PC-9 (cell line): ENCODE results near the gene COL4A4. TPM values are rescaled to one million over a fixed set of nuclear protein-coding genes. Genes with fewer than 3 reads are reported as not detected.

Experiments
- BruUV-seq: library from RNA; stranded (reverse); fragments of 400-500 nt; replicated peaks from 2 replicates; lab custom pipeline; 2021; lab: Mats Ljungman, UMichigan
- CTCF ChIA-PET: fragments of 300-600 bp; sonication (Branson Sonifier 250); formaldehyde crosslinking; loops from one replicate; lab custom pipeline; 2022; ENCODE audit warnings: antibody characterized with exemption; lab: Charles Lee
- POLR2A ChIA-PET: fragments of 300-600 bp; sonication (Branson Sonifier 250); formaldehyde crosslinking; loops from one replicate; lab custom pipeline; 2022; ENCODE audit warnings: antibody characterized with exemption; ENCODE audit not compliant: unreplicated experiment; lab: Charles Lee
- DNase-seq, 2 experiments: peaks; one replicate each; pipeline versions ENCODE4 v3.0.0 to v3.0.0-alpha.2; 2015 to 2022; ENCODE audit warnings: mixed read lengths in 1 of 2
- H2AFZ ChIP-seq: fragments of 200-600 bp; sonication (generic); 2 replicates; pipeline ENCODE4 v1.8.1; 2017; ENCODE audit warnings: antibody characterized with exemption
- H3F3A ChIP-seq: fragments of 200-600 bp; sonication (generic); 2 replicates; pipeline ENCODE4 v1.8.1; 2017; ENCODE audit warnings: antibody characterized with exemption, mild to moderate bottlenecking, low read depth; ENCODE audit not compliant: insufficient read depth
- H3K27ac ChIP-seq: fragments of 200-600 bp; sonication (generic); 2 replicates; pipeline ENCODE4 v1.6.1; 2016; ENCODE audit warnings: mixed run types
- H3K27me3 ChIP-seq: fragments of 200-600 bp; sonication (generic); 2 replicates; pipeline ENCODE4 v1.6.1; 2016; ENCODE audit warnings: low read depth, mixed run types; ENCODE audit not compliant: insufficient read depth
- H3K36me3 ChIP-seq: fragments of 200-600 bp; sonication (generic); 2 replicates; pipeline ENCODE4 v1.6.1; 2016; ENCODE audit warnings: low read depth, mixed run types
- H3K4me1 ChIP-seq: fragments of 200-600 bp; sonication (generic); replicated peaks from 2 replicates; pipeline ENCODE4 v1.6.1; 2016; ENCODE audit warnings: mixed run types; ENCODE audit not compliant: insufficient read depth
- H3K4me2 ChIP-seq: fragments of 200-600 bp; sonication (generic); 2 replicates; pipeline ENCODE4 v1.6.1; 2017; ENCODE audit warnings: mixed run types
- H3K4me3 ChIP-seq: fragments of 200-600 bp; sonication (generic); 2 replicates; pipeline ENCODE4 v1.6.1; 2016; ENCODE audit warnings: mixed run types
- H3K79me2 ChIP-seq: fragments of 200-600 bp; sonication (generic); 2 replicates; pipeline ENCODE4 v1.6.1; 2017; ENCODE audit warnings: low read depth, mixed run types
- H3K9me2 ChIP-seq: fragments of 200-600 bp; sonication (generic); 2 replicates; pipeline ENCODE4 v1.8.1; 2017; ENCODE audit warnings: mild to moderate bottlenecking; ENCODE audit not compliant: insufficient read depth
- H3K9me3 ChIP-seq: fragments of 200-600 bp; sonication (generic); 2 replicates; pipeline ENCODE4 v1.8.1; 2016; ENCODE audit warnings: low read depth; ENCODE audit not compliant: insufficient read depth
- H4K20me1 ChIP-seq: fragments of 200-600 bp; sonication (generic); 2 replicates; pipeline ENCODE4 v1.8.1; 2017; ENCODE audit not compliant: insufficient read depth
- EZH2 ChIP-seq: fragments of 200-600 bp; sonication (generic); IDR thresholded peaks from 2 replicates; pipeline ENCODE4 v1.8.0; 2017; ENCODE audit warnings: antibody characterized with exemption, low read depth
- intact Hi-C: fragments of 100-400 bp; cut with micrococcal nuclease; formaldehyde crosslinking; loops from one replicate; pipeline ENCODE4 v1.10.0; 2022; ENCODE audit not compliant: unreplicated experiment
- total RNA-seq: library from RNA; stranded (reverse); gene quantifications from 2 replicates; pipeline ENCODE4 v1.2.3, GENCODE V29; 2021
- TF ChIP-seq, protein P1 (sequence below): fragments of 200-600 bp; sonication (generic); conservative IDR thresholded peaks from 2 replicates; pipeline ENCODE4 v1.6.1; 2017; ENCODE audit warnings: mixed run types, antibody characterized with exemption, mild to moderate bottlenecking, moderate library complexity

COL4A4 gene
- total RNA-seq, 1 experiment from 2014 or later: 5.6 TPM

- no TSS peak for BruUV-seq
- H3K9me2 ChIP-seq: no peaks in the 10 kb centered on the region
- ChIA-PET CTCF (no interaction called here), POLR2A (no interaction called here)
- H3K4me1 ChIP-seq: no peaks in the 10 kb centered on the region
- H3F3A ChIP-seq: no peaks in the 10 kb centered on the region
- no peaks in the 10 kb centered on the region for H3K9me3 ChIP-seq
- DNase-seq: no peak
- TF ChIP-seq, protein P1, sequence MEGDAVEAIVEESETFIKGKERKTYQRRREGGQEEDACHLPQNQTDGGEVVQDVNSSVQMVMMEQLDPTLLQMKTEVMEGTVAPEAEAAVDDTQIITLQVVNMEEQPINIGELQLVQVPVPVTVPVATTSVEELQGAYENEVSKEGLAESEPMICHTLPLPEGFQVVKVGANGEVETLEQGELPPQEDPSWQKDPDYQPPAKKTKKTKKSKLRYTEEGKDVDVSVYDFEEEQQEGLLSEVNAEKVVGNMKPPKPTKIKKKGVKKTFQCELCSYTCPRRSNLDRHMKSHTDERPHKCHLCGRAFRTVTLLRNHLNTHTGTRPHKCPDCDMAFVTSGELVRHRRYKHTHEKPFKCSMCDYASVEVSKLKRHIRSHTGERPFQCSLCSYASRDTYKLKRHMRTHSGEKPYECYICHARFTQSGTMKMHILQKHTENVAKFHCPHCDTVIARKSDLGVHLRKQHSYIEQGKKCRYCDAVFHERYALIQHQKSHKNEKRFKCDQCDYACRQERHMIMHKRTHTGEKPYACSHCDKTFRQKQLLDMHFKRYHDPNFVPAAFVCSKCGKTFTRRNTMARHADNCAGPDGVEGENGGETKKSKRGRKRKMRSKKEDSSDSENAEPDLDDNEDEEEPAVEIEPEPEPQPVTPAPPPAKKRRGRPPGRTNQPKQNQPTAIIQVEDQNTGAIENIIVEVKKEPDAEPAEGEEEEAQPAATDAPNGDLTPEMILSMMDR: no peak
- TF ChIP-seq EZH2: no peak
- no peaks in the 10 kb centered on the region for H3K36me3 ChIP-seq
- no peaks in the 10 kb centered on the region for H4K20me1 ChIP-seq
- no peak overlapping the region for H3K27ac ChIP-seq
- H2AFZ ChIP-seq: no peak overlapping the region
- no peaks in the 10 kb centered on the region for H3K27me3 ChIP-seq
- H3K4me3 ChIP-seq: no peak overlapping the region
- intact Hi-C loops: no loop called here
- no peaks in the 10 kb centered on the region for H3K79me2 ChIP-seq
- no peak overlapping the region for H3K4me2 ChIP-seq
These were observed 157.7 kb downstream of the COL4A4 start for GRCh38 chr2:227006189-227006897.

- CTCF ChIA-PET: no interaction called here
- H2AFZ ChIP-seq: no peak overlapping the region
- POLR2A ChIA-PET: no interaction called here
These were observed 159.5 kb downstream of the COL4A4 start for GRCh38 chr2:227004482-227004881.

GRCh38 chr2:227000123-227000522, 163.9 kb downstream of the COL4A4 start:
- POLR2A ChIA-PET: no interaction called here
- CTCF ChIA-PET: no interaction called here

More at GRCh38 chr2:227004482-227004881, 159.5 kb downstream of the COL4A4 start:
- H3K4me1 ChIP-seq: no peaks in the 10 kb centered on the region
- H4K20me1 ChIP-seq: no peaks in the 10 kb centered on the region
- H3K9me2 ChIP-seq: no peaks in the 10 kb centered on the region
- no peaks in the 10 kb centered on the region for H3K27me3 ChIP-seq
- no peak overlapping the region for H3K4me3 ChIP-seq
- no peak overlapping the region for H3K27ac ChIP-seq
- BruUV-seq: no TSS peak
- intact Hi-C loops: no loop called here
- no peak for TF ChIP-seq EZH2
- TF ChIP-seq, protein P1: no peak
- H3K79me2 ChIP-seq: no peaks in the 10 kb centered on the region
- H3K36me3 ChIP-seq: no peaks in the 10 kb centered on the region
- no peaks in the 10 kb centered on the region for H3F3A ChIP-seq
- H3K9me3 ChIP-seq: no peaks in the 10 kb centered on the region
- H3K4me2 ChIP-seq: no peak overlapping the region
- DNase-seq: no peak

More at GRCh38 chr2:227000123-227000522, 163.9 kb downstream of the COL4A4 start:
- H3K79me2 ChIP-seq: no peaks in the 10 kb centered on the region
- no peaks in the 10 kb centered on the region for H3F3A ChIP-seq
- no peaks in the 10 kb centered on the region for H4K20me1 ChIP-seq
- BruUV-seq: no TSS peak
- no peak overlapping the region for H3K4me3 ChIP-seq
- H3K9me2 ChIP-seq: no peaks in the 10 kb centered on the region
- intact Hi-C loops: no loop called here
- no peaks in the 10 kb centered on the region for H3K27me3 ChIP-seq
- no peak overlapping the region for H2AFZ ChIP-seq
- TF ChIP-seq, protein P1: no peak
- TF ChIP-seq EZH2: no peak
- no peaks in the 10 kb centered on the region for H3K36me3 ChIP-seq
- no peak for DNase-seq
- no peaks in the 10 kb centered on the region for H3K9me3 ChIP-seq
- no peak overlapping the region for H3K27ac ChIP-seq
- H3K4me2 ChIP-seq: no peak overlapping the region
- H3K4me1 ChIP-seq: no peaks in the 10 kb centered on the region
